T-helper 9 cell (primary cell): ENCODE data around the gene CAV2.
A peak's percentile ranks its signal among the peaks of the same experiment; 100 is the strongest.

Source experiments
- DNase-seq: peaks from one replicate; pipeline ENCODE4 v3.0.0-alpha.2; 2020

The CAV2 gene

GRCh38 chr7:116525298-116525912, 25.9 kb downstream of the CAV2 start:
- DNase-seq: peak; percentile 1

- peak; percentile 49 for DNase-seq
Observed at GRCh38 chr7:116525913-116526861, 26.6 kb downstream of the CAV2 start.

GRCh38 chr7:116526897-116527296, 27.4 kb downstream of the CAV2 start:
- no peak for DNase-seq

GRCh38 chr7:116527521-116527920, 28.0 kb downstream of the CAV2 start:
- no peak for DNase-seq

- no peak for DNase-seq
Observed at GRCh38 chr7:116528008-116528789, 28.7 kb downstream of the CAV2 start.

GRCh38 chr7:116529250-116529649, 29.7 kb downstream of the CAV2 start:
- DNase-seq: no peak

- DNase-seq: no peak
Observed at GRCh38 chr7:116530107-116530820, 30.7 kb downstream of the CAV2 start.

- no peak for DNase-seq
Observed at GRCh38 chr7:116532102-116532688, 32.7 kb downstream of the CAV2 start.

GRCh38 chr7:116534790-116535189, 35.3 kb downstream of the CAV2 start:
- DNase-seq: no peak

GRCh38 chr7:116535416-116535815, 35.9 kb downstream of the CAV2 start:
- no peak for DNase-seq

- no peak for DNase-seq
Observed at GRCh38 chr7:116538138-116538537, 38.6 kb downstream of the CAV2 start.

GRCh38 chr7:116539879-116540278, 40.3 kb downstream of the CAV2 start:
- no peak for DNase-seq

GRCh38 chr7:116540743-116541142, 41.2 kb downstream of the CAV2 start:
- DNase-seq: no peak

GRCh38 chr7:116541951-116542350, 42.4 kb downstream of the CAV2 start:
- DNase-seq: no peak

- DNase-seq: no peak
Observed at GRCh38 chr7:116542618-116543017, 43.1 kb downstream of the CAV2 start.

GRCh38 chr7:116543664-116544063, 44.1 kb downstream of the CAV2 start:
- DNase-seq: no peak

- DNase-seq: no peak
Observed at GRCh38 chr7:116544487-116544886, 44.9 kb downstream of the CAV2 start.

GRCh38 chr7:116545411-116545993, 46.0 kb downstream of the CAV2 start:
- no peak for DNase-seq

- DNase-seq: no peak
Observed at GRCh38 chr7:116546054-116546453, 46.5 kb downstream of the CAV2 start.

- no peak for DNase-seq
Observed at GRCh38 chr7:116546916-116547315, 47.4 kb downstream of the CAV2 start.

GRCh38 chr7:116547347-116547746, 47.8 kb downstream of the CAV2 start:
- DNase-seq: no peak

- DNase-seq: no peak
Observed at GRCh38 chr7:116548506-116548905, 49.0 kb downstream of the CAV2 start.
